Measurements from ENCODE around the gene AQP5.

Gene AQP5

GRCh38 chr12:49971141-49971540 is 9.5 kb downstream of the AQP5 start:
- no peak for TF ChIP-seq Cebpa-rat (IDR thresholded peaks at IDR 0.05)
- H3K36me3 ChIP-seq: no peaks in the 10 kb centered on the region
- peaks cover 0 to 20% (median 7%) of the 10 kb centered on the region in 11 experiments; a peak in 12 of 22 replicates for H3K27me3 ChIP-seq
- no peak overlapping the region for H3K4me2 ChIP-seq
- H3K9ac ChIP-seq: no peak overlapping the region
- H3K27ac ChIP-seq: no peak overlapping the region
- H3K4me3 ChIP-seq: no peak overlapping the region
- H3K9me3 ChIP-seq (replicated peaks in 1 of 11): no peaks in the 10 kb centered on the region
- H3K4me1 ChIP-seq: peaks cover 24 to 73% (median 51%) of the 10 kb centered on the region in 10 experiments
- H4K20me1 ChIP-seq: no peaks in the 10 kb centered on the region; a peak in 2 of 22 replicates

- Histone ChIP-seq H3K27me3 (peaks cover 0 to 12% (median 4%) of the 10 kb centered on the region in 11 experiments; a peak in 7 of 22 replicates), H4K20me1 (no peaks in the 10 kb centered on the region; a peak in 2 of 22 replicates), H3K9me3 (replicated peaks in 1 of 11) (no peaks in the 10 kb centered on the region), H3K27ac (no peak overlapping the region), H3K4me1 (peaks cover 22 to 82% (median 52%) of the 10 kb centered on the region in 10 experiments), H3K9ac (no peak overlapping the region), H3K36me3 (no peaks in the 10 kb centered on the region), H3K4me3 (no peak overlapping the region), H3K4me2 (peak overlapping the region in 9 of 11 experiments; percentile 4 to 40 (median 23); a peak in 7 of 22 replicates)
- TF ChIP-seq Cebpa-rat (IDR thresholded peaks at IDR 0.05): no peak
Measured at GRCh38 chr12:49972129-49972528, 10.5 kb downstream of the AQP5 start.

DNA sequence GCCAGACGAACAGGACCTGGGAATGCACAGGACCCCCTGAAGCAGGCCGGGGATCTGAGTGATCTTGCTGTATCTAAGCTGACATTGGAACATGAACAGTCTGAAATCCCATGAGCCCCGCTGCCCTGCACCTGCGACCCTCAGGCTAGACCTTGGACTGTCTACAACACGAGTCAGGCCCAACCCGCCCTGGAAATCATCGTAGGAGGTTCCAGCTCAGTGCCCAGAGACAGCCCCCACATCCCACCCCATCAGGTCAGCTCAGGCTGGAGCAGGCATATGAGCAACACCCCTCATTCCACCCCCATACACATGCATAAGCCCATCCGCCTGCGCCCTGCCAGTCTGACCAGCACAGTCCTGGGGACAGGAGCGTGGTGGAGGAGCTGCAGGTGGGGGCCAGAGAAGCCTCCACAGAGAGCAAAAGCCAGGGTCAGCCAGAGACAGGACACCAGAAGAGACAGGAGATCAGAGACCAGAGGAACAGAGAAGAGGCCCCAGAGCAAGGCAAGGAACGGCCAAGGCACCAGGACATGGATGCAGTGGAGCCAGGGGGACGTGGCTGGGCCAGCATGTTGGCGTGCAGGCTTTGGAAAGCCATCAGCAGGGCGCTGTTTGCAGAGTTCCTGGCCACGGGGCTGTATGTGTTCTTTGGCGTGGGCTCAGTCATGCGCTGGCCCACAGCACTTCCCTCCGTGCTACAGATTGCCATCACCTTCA is 11.1 kb downstream of the AQP5 start, which contains the start of gene AQP6:
AQP6 (plus strand) TSS at position 307 of the 720 bp plus-strand sequence; CDS start at position 534, 227 bp downstream.
- Histone ChIP-seq H3K9ac (peak within 1 kb of the TSS in 1 of 11 experiments; percentile 24; a peak in 1 of 22 replicates), H3K27me3 (peaks cover 0 to 11% (median 3%) of the 10 kb centered on the region in 11 experiments; a peak in 5 of 22 replicates), H3K4me3 (no peak within 1 kb of the TSS), H3K4me2 (peak within 1 kb of the TSS in 9 of 11 experiments; percentile 4 to 86 (median 28); a peak in 11 of 22 replicates), H3K4me1 (peaks cover 16 to 77% (median 45%) of the 10 kb centered on the region in 10 experiments), H3K9me3 (replicated peaks in 1 of 11) (no peaks in the 10 kb centered on the region), H3K27ac (no peak within 1 kb of the TSS), H4K20me1 (no peaks in the 10 kb centered on the region; a peak in 2 of 22 replicates), H3K36me3 (no peaks in the 10 kb centered on the region)
- no peak for TF ChIP-seq Cebpa-rat (IDR thresholded peaks at IDR 0.05)

DNA sequence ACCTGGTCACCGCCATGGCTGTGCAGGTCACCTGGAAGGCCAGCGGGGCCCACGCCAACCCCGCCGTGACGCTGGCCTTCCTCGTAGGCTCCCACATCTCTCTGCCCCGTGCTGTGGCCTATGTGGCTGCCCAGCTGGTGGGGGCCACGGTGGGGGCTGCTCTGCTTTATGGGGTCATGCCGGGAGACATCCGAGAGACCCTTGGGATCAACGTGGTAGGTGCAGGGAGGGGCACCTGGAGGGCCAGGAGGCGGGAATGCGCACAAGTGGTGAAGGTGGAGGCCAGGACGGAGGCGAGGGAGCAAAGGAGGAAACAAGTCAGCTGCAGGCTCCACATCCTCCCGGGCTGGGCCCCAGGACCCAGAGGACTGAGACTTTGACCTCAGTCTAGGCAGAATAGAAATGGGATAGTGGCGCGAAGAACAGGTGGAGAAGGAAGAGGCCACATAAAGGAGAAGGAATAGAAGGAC is 11.7 kb downstream of the AQP5 start:
- no peak overlapping the region for H3K9ac ChIP-seq
- H3K4me2 ChIP-seq: peak overlapping the region in 2 of 11 experiments; percentile 75 to 86; a peak in 4 of 22 replicates
- no peaks in the 10 kb centered on the region for H3K9me3 ChIP-seq (replicated peaks in 1 of 11)
- H3K4me3 ChIP-seq: no peak overlapping the region
- H3K4me1 ChIP-seq: peaks cover 18 to 77% (median 47%) of the 10 kb centered on the region in 10 experiments
- H3K27ac ChIP-seq: no peak overlapping the region
- no peak for TF ChIP-seq Cebpa-rat (IDR thresholded peaks at IDR 0.05)
- H3K27me3 ChIP-seq: peaks cover 0 to 7% (median 0%) of the 10 kb centered on the region in 11 experiments; a peak in 2 of 22 replicates
- H3K36me3 ChIP-seq: no peaks in the 10 kb centered on the region
- no peaks in the 10 kb centered on the region; a peak in 2 of 22 replicates for H4K20me1 ChIP-seq

DNA sequence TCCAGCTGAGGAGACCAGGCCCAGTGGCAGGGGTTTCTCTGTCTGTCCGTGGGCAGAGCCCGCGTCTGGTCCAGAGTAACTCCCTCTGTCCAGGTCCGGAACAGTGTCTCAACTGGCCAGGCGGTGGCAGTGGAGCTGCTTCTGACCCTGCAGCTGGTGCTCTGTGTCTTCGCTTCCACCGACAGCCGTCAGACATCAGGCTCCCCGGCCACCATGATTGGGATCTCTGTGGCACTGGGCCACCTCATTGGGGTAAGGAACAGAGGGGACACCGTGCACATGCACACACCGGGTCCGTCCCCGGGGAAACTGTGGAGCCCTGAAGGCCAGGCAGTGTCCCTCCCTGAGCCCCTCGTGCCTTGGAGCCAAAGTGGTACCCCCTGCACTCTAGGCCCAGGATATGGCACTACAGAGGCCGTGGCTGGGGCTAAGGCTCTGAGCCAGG is 12.6 kb downstream of the AQP5 start:
- no peaks in the 10 kb centered on the region for H3K9me3 ChIP-seq (replicated peaks in 1 of 11)
- no peaks in the 10 kb centered on the region; a peak in 2 of 22 replicates for H4K20me1 ChIP-seq
- H3K4me3 ChIP-seq: no peak overlapping the region
- TF ChIP-seq Cebpa-rat (IDR thresholded peaks at IDR 0.05): no peak
- peaks cover 19 to 77% (median 47%) of the 10 kb centered on the region in 10 experiments for H3K4me1 ChIP-seq
- H3K9ac ChIP-seq: peak overlapping the region in 1 of 11 experiments; percentile 33; a peak in 1 of 22 replicates
- H3K27me3 ChIP-seq: peaks cover 0 to 4% (median 0%) of the 10 kb centered on the region in 11 experiments; a peak in 2 of 22 replicates
- H3K36me3 ChIP-seq: no peaks in the 10 kb centered on the region
- H3K27ac ChIP-seq: peak overlapping the region in 2 of 11 experiments; percentile 42; a peak in 1 of 22 replicates
- peak overlapping the region in 5 of 11 experiments; percentile 65 to 86 (median 75); a peak in 10 of 22 replicates for H3K4me2 ChIP-seq

- Histone ChIP-seq H3K27ac (peak overlapping the region in 4 of 11 experiments; percentile 0 to 42 (median 24); a peak in 6 of 22 replicates), H3K27me3 (peaks cover 0 to 4% (median 0%) of the 10 kb centered on the region in 11 experiments; a peak in 2 of 22 replicates), H3K4me2 (peak overlapping the region in 6 of 11 experiments; percentile 23 to 86 (median 70); a peak in 11 of 22 replicates), H3K36me3 (no peaks in the 10 kb centered on the region), H3K9me3 (replicated peaks in 1 of 11) (no peaks in the 10 kb centered on the region), H3K9ac (peak overlapping the region in 4 of 11 experiments; percentile 1 to 33 (median 11); a peak in 2 of 22 replicates), H3K4me3 (no peak overlapping the region), H3K4me1 (peaks cover 13 to 77% (median 47%) of the 10 kb centered on the region in 10 experiments; a peak in 19 of 20 replicates), H4K20me1 (no peaks in the 10 kb centered on the region; a peak in 1 of 22 replicates)
- TF ChIP-seq Cebpa-rat (IDR thresholded peaks at IDR 0.05): no peak
Measured at GRCh38 chr12:49974677-49975317, 13.1 kb downstream of the AQP5 start.

- no peak for TF ChIP-seq Cebpa-rat (IDR thresholded peaks at IDR 0.05)
- no peak overlapping the region for H3K4me3 ChIP-seq
- peaks cover 9 to 78% (median 45%) of the 10 kb centered on the region in 10 experiments; a peak in 19 of 20 replicates for H3K4me1 ChIP-seq
Measured at GRCh38 chr12:49975318-49975761, 13.7 kb downstream of the AQP5 start.

GRCh38 chr12:49976557-49976956 is 14.9 kb downstream of the AQP5 start:
- Histone ChIP-seq H3K4me1 (peaks cover 9 to 90% (median 53%) of the 10 kb centered on the region in 10 experiments; a peak in 19 of 20 replicates), H3K27me3 (no peaks in the 10 kb centered on the region), H3K9me3 (replicated peaks in 1 of 11) (no peaks in the 10 kb centered on the region), H3K4me3 (no peak overlapping the region), H4K20me1 (no peaks in the 10 kb centered on the region; a peak in 1 of 22 replicates), H3K27ac (no peak overlapping the region), H3K9ac (no peak overlapping the region), H3K4me2 (peak overlapping the region in 5 of 11 experiments; percentile 2 to 86 (median 75); a peak in 8 of 22 replicates), H3K36me3 (no peaks in the 10 kb centered on the region)
- no peak for TF ChIP-seq Cebpa-rat (IDR thresholded peaks at IDR 0.05)

More at GRCh38 chr12:49975318-49975761, 13.7 kb downstream of the AQP5 start:
- H3K36me3 ChIP-seq: no peaks in the 10 kb centered on the region
- no peaks in the 10 kb centered on the region; a peak in 1 of 22 replicates for H4K20me1 ChIP-seq
- H3K27me3 ChIP-seq: no peaks in the 10 kb centered on the region
- peak overlapping the region in 6 of 11 experiments; percentile 23 to 86 (median 70); a peak in 11 of 22 replicates for H3K4me2 ChIP-seq
- peak overlapping the region in 4 of 11 experiments; percentile 1 to 33 (median 11); a peak in 2 of 22 replicates for H3K9ac ChIP-seq
- peak overlapping the region in 4 of 11 experiments; percentile 0 to 42 (median 24); a peak in 6 of 22 replicates for H3K27ac ChIP-seq
- H3K9me3 ChIP-seq (replicated peaks in 1 of 11): no peaks in the 10 kb centered on the region
